AG10803 (cell line): Measurements from ENCODE around the gene OR11H7.
"Not testable (repeated sequence)": the region's sequence is repeated elsewhere in the genome, so short reads cannot be mapped to it uniquely, and the experiment has no call there.

Experiments used
- DNase-seq: peaks from one replicate; pipeline ENCODE4 v3.0.0; 2010; ENCODE audit warnings: low read depth
- H3K4me3 ChIP-seq: 2 replicates; pipeline ENCODE4 v1.5.1; 2011; ENCODE audit warnings: mild to moderate bottlenecking, low read length, control low read depth
- CTCF ChIP-seq: conservative IDR thresholded peaks from 2 replicates; pipeline ENCODE4 v1.5.1; 2011; ENCODE audit warnings: mild to moderate bottlenecking, low read length, control low read depth, inconsistent platforms

OR11H7 gene

DNA sequence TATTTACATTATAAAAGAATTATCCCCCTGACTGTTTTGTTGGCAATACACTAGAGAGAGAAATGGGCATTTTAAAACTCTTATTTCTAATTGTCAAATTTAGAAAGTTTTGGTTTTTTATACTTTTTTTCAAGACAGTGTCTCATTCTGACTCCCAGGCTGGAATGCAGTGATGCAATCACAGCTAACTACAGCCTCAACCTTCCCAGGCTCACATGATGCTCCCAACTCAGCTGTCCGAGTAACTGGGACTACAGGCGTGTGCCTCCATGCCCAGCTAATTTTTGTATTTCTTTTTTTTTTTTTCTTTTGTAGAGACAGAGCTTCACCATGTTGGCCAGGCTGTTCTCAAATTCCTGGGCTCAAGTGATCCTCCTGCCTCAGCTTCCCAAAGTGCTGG, 13.6 kb upstream of the OR11H7 start:
- peak; percentile 1 for DNase-seq
- H3K4me3 ChIP-seq = no peak overlapping the region
- TF ChIP-seq CTCF = no peak

- TF ChIP-seq CTCF = no peak
- DNase-seq = peak; percentile 4
- H3K4me3 ChIP-seq = no peak overlapping the region
Observed at GRCh38 chr14:20219033-20219432, 9.7 kb upstream of the OR11H7 start.

DNA sequence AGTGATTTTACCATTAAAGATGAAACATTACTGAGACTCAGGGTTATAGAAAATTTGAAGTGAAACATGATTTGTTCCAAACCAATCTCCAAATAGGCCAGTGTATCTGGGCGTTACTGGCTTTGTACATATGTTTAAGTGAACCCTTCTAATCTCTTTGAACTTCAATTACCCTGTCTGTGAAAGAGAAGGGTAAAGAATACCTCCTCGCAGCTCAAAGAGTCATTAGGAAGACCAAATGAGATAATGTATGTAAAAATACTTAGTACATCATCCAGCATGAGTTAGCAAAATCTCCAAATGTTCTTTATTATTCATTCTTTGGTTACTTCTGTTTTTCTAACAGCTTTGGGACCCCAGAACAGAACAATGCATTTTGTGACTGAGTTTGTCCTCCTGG, 5.4 kb upstream of the OR11H7 start, which contains the start of gene OR11H6:
OR11H6 (plus strand) TSS at position 301 of the 400 bp plus-strand sequence; CDS start at position 301, 0 bp downstream.
- no peak within 1 kb of the TSS for H3K4me3 ChIP-seq
- no peak for DNase-seq
- no peak for TF ChIP-seq CTCF

DNA sequence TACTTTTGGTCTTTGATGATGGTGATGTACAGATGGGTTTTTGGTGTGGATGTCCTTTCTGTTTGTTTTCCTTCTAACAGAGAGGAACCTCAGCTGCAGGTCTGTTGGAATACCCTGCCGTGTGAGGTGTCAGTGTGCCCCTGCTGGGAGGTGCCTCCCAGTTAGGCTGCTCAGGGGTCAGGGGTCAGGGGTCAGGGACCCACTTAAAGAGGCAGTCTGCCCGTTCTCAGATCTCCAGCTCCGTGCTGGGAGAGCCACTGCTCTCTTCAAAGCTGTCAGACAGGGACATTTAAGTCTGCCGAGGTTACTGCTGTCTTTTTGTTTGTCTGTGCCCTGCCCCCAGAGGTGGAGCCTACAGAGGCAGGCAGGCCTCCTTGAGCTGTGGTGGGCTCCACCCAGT, 6.6 kb downstream of the OR11H7 start:
- not testable (repeated sequence) for H3K4me3 ChIP-seq, DNase-seq

- no peak for TF ChIP-seq CTCF
- DNase-seq = no peak
- H3K4me3 ChIP-seq = no peak overlapping the region
Observed at GRCh38 chr14:20247646-20248246, 19.0 kb downstream of the OR11H7 start.

DNA sequence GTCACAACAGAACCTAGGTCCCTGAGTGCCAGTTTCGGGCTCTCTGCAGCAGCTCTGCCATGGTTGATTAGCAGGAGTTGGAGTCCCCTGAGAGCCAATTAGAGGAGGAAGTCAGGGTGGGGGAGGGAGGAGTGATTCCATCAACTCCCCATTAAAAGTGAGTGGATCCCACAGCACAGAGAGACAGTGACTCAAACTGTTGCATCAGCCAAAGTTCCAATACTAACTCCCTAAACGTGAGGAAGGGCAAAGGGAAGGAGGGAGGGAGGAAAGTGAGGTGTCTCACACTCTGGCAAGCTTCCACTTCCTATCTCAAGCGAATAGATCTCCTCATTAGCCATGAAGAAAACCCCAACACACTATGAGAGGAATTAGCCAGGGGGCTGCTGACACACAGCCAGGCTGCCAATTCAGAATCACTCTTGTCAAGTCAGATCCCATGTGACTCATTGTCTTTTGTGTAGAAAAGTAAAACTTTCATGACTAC, 33.9 kb downstream of the OR11H7 start:
- H3K4me3 ChIP-seq = no peak overlapping the region
- no peak for TF ChIP-seq CTCF
- DNase-seq = peak; percentile 67

DNA sequence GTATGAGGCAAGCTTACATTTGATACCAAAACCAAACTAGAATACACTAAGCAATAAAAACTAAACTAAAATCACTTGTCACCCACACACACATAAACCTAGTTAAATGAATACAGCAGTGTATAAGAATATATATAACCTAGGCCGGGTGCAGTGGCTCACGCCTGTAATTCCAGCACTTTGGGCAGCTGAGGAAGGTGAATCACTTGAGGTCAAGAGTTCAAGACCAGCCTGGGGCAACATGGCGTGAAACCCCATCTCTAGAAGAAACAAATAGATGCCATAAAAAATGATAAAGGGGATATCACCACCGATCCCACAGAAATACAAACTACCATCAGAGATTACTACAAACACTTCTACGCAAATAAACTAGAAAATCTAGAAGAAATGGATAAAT, 35.6 kb downstream of the OR11H7 start:
- not testable (repeated sequence) for DNase-seq, H3K4me3 ChIP-seq

- no peak for DNase-seq
- TF ChIP-seq CTCF = no peak
- H3K4me3 ChIP-seq = no peak overlapping the region
Observed at GRCh38 chr14:20274062-20274461, 45.3 kb downstream of the OR11H7 start.
